Subcutaneous adipose tissue (tissue), 4 donors: Measurements from ENCODE around the gene PGBD1. TPM values are rescaled to one million over a fixed set of nuclear protein-coding genes. Genes with fewer than 3 reads are reported as not detected.

Source experiments
- CTCF ChIP-seq: fragments of 450-650 bp; IDR thresholded peaks from one replicate; pipeline ENCODE4 v1.5.1; 2016; ENCODE audit warnings: low read depth, mild to moderate bottlenecking, control low read depth, antibody characterized with exemption, moderate library complexity
- total RNA-seq, 4 donors: library from RNA; depleted of rRNA; stranded (reverse); fragments of >200 nt; gene quantifications; one replicate each; pipeline ENCODE4 v1.1.0, GENCODE V29; 2016

The PGBD1 gene
- 1 to 10 TPM; 2.1 to 5.3 (median 3.7) TPM for total RNA-seq

- TF ChIP-seq CTCF, result no peak
These were observed at the start of gene PGBD1 for GRCh38 chr6:28281288-28282064. Gene PGBD1 (plus strand): TSS chr6:28281572. CDS start chr6:28283814, 2,242 bp downstream.

- TF ChIP-seq CTCF, result no peak
These were observed 48.6 kb upstream of the PGBD1 start for GRCh38 chr6:28232785-28233184.

GRCh38 chr6:28235912-28236452 is 45.4 kb upstream of the PGBD1 start:
- no peak for TF ChIP-seq CTCF

- no peak for TF ChIP-seq CTCF
These were observed 41.7 kb upstream of the PGBD1 start for GRCh38 chr6:28239636-28240035.

GRCh38 chr6:28240471-28240870 is 40.9 kb upstream of the PGBD1 start:
- TF ChIP-seq CTCF, result no peak

GRCh38 chr6:28243946-28244345 is 37.4 kb upstream of the PGBD1 start:
- no peak for TF ChIP-seq CTCF

GRCh38 chr6:28245206-28245941 is 36.0 kb upstream of the PGBD1 start:
- TF ChIP-seq CTCF, result no peak
